Measurements from ENCODE around the gene MLC1.

Gene MLC1

DNA sequence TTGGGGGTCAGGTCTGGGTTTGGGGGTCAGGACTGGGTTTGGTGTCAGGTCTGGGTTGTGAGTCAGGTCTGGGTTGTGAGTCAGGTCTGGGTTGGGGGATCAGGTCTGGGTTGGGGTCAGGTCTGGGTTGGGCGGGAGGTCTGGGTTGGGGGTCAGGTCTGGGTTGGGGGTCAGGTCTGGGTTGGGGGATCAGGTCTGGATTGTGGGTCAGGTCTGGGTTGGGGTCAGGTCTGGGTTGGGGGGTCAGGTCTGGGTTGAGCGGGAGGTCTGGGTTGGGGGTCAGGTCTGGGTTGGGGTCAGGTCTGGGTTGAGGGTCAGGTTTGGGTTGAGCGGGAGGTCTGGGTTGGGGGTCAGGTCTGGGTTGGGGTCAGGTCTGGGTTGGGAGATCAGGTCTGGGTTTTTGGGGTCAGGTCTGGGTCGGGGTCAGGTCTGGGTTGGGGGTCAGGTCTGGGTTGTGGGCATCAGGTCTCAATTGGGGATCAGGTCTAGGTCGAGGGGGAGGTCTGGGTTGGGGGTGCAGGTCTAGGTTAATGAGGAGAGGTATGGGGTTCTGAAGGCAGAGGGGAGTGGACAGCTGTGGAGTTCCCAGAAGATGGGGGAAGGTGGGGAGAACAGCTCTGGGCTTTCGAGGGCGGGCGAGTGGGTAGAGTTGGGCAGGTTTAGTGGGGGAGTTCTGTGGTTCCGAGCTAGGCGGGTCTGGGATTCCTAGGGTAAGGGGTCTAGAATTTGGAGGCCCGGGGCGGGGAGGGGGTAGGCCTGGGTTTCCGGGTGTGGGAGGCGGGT lies 27.8 kb downstream of the MLC1 start:
- DNase-seq: no peak

- DNase-seq: no peak
Observed at GRCh38 chr22:50056214-50056972, 28.8 kb downstream of the MLC1 start.

GRCh38 chr22:50053861-50054260 lies 31.4 kb downstream of the MLC1 start:
- no peak for DNase-seq

- no peak for DNase-seq
Observed at GRCh38 chr22:50051930-50052329, 33.3 kb downstream of the MLC1 start.

DNA sequence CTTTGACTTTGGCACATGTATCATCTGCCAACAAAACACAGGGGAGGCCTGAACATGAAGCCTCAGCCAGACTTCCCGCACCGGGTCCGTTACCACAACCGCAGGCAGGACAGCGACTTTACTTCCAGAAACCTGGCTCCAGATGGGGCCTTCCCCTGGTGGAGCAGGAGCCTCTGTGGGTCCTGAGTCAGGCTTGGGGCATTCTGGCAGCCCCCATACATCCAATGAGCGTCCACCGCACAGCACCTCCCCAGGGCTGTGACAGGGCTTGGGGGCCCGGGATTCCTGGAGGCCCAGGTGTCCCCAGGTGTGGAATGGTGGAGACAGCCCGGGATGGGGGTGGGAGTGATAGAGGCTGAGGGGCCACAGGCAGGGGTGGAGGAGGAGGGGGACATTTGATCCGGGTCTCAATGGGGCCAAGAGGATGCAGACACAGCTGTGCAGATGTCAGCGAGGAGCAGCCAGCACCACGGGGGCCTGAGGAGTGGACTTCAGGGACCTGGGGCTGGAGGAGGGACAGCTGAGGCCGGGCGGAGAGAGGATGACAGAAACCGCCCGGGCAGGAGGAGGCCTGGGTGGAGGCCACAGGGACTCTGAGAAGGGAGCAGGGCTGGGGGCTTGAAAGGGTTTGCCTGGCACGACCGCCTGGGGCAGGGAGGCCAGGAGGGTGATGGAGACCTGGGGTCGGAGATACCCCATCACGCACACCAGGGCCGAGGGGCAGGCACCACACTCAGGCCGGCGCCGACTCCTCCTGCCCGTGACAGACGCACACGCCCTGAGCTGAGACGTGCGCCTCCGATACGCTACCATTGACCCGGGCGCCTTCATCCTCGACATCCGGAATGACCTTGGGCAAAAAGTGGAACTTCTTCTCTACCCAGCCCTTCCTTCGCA lies 35.7 kb downstream of the MLC1 start:
- DNase-seq: no peak

GRCh38 chr22:50048836-50049235 lies 36.4 kb downstream of the MLC1 start:
- no peak for DNase-seq

DNA sequence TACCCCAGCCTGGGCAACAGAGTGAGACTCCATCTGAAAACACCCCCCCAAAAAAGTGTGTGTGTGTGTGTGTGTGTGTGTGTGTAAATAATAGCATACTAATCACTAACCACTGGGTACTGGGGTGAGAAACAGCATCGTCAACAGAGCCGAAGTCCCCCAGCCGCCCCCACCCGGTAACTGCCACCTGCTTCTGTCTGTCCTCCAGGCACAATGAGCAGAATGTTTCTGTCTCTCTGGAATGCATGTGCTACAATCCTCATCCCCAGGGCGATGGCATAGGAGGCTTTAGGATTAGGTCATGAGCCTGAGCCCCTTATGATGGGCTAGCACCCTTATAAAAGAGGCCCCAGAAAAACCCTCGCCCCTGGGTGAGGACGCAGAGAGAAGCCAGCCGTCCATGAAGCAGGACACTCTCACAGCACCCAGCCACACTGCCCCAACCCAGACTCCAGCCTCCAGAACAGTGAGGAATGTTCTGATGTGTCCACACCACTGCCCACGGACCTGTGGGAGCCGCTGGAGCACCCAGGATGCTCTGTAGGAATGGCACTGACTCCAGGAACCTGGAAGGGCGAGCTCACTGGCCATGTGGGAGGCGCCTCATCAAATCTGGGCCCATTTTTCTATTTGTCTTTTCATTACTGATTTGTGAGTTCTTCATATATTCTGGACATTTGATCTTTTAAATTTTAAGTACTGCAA lies 37.0 kb downstream of the MLC1 start:
- DNase-seq: no peak

GRCh38 chr22:50047346-50047745 lies 37.9 kb downstream of the MLC1 start:
- DNase-seq: no peak

- no peak for DNase-seq
Observed at GRCh38 chr22:50046481-50047245, 38.6 kb downstream of the MLC1 start.

- no peak for DNase-seq
Observed at GRCh38 chr22:50046019-50046415, 39.2 kb downstream of the MLC1 start.

- DNase-seq: no peak
Observed at GRCh38 chr22:50045211-50046018, 39.8 kb downstream of the MLC1 start.

DNA sequence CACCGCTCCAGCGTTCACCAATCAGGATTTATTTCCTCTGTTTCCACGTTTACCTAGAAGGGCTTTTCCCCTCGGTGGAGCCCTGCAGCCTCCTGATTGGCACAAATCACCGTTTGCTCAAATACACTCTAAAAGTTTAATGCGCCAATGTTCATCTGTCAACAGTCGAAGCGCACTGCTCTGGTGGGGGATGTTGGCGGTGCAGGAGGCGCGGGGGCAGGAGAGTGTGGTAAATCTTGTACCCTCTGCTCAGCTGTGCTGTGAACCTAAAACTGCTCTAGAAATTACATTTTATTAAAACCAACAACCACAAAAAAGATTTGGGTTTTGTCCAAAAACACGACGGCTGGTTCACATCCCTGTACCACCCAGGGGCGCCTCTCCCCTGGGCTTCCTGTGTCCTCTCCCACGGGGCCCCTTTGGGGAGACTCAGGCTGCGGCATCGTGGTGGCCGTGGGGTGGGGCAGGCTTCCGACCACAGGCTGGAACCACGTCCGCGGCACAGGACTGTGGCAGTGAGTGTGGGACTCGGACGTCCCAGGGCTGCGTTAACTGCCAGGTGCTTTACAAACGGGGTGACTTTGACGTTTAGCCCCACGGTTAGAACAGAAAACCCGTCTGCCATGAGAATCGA lies 40.6 kb downstream of the MLC1 start:
- no peak for DNase-seq

- no peak for DNase-seq
Observed at GRCh38 chr22:50041361-50042065, 43.7 kb downstream of the MLC1 start.

GRCh38 chr22:50040717-50041116 lies 44.5 kb downstream of the MLC1 start:
- no peak for DNase-seq

DNA sequence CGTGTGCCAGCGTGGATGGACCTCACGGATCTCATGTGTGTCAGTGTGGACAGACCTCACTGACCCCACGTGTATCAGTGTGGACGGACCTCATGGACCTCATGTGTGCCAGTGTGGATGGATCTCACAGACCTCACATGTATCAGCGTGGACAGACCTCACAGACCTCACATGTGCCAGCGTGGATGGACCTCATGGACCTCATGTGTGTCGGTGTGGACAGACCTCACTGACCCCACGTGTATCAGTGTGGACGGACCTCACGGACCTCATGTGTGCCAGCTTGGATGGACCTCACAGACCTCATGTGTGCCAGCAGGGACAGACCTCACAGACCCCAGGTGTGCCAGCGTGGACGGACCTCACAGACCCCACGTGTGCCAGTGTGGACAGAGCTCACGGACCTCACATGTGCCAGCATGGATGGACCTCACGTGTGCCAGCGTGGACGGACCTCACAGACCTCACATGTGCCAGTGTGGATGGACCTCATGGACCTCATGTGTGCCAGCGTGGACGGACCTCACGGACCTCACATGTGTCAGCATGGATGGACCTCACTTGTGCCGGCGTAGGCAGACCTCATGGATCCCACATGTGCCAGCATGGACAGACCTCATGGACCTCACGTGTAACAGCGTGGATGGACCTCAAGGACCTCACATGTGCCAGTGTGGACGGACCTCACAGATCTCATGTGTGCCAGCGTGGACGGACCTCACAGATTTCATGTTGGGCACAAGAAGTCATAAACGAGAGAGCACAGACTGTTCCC lies 45.4 kb downstream of the MLC1 start:
- DNase-seq: no peak

DNA sequence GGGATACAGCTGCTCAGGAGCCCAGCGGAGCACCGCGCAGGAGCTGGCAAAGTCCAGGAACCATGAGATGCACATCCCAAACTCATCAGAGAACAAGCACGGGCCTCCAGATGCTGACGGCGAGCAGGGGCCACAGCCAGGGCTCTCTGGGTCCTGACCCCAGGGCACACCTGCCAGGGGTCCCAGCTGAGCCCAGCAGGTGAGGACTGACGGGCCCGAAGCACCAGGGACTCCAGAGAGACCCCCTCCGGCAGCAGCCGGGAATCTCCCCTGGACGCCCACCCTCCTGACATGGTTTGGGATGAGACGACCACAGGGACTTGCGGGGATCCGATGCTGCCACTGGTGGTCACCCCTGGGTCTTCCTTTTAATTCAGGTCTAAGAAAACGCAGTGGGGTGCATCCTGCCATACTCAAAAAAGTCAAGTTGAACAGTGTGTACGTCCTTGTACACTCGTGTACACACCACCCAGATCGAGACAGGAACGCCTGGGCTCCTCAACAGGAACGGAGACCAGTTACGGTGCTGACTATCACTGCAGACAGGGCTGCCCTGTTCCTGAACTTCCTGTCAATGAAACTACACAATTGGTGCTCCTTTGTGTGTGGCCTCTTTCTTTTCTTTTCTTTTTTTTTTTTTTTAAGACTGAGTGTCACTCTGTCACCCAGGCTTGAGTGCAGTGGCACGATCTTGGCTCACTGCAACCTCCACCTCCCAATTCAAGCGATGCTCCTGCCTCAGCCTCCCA lies 49.1 kb downstream of the MLC1 start:
- no peak for DNase-seq

DNA sequence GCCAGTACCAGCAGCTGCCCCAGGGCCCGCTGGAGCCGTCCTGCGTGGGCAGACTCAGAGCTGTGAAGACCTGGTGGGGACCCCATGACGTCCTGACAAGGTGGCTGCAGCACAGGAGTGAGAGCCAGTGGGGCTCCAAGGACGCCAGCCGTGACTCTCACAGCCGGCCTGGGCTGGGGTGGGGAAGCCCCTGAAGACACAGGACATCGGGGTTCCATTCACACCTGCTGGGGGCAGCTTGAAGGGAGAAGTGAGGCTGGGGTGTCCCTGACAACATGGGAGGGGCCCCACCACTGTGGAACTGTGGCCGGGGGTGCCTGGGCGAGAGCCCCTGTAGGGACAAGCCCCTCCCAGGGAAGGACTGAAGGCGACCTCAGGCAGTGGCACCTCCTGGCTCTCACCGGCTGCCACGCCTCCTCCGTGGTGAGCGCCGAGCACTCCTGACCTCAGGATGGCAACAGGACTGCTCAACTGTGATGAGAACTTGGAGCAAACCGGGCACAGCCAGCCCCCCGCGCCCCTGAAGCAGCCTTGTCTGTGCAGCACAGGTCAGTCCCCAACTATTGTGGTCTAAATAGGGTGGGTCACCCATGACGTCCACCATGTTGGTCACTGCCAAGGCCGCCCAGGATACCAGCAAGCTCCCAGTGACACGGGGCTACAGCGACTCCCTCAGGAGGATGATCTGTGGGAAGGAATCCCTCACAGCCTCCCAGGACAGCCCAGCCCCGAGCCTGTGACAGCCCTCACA lies 49.9 kb downstream of the MLC1 start:
- DNase-seq: no peak

All from NCI-H446 treated with DMSO at 0.1 percent for 48 hours (cell line).